GM23338 (cell line): Measurements from ENCODE around the gene TSR1. TPM values are rescaled to one million over a fixed set of nuclear protein-coding genes. Genes with fewer than 3 reads are reported as not detected.

Experiments
- ATAC-seq: fragments of 200-7000 bp; cut with Tn5 transposase; 3 replicates; pipeline ENCODE4 v1.9.1; 2020
- DNase-seq: peaks from one replicate; pipeline ENCODE4 v3.0.0-alpha.2; 2015; ENCODE audit warnings: low spot score
- H2AFZ ChIP-seq: fragments of 200-600 bp; sonication (generic); 2 replicates; pipeline ENCODE4 v1.8.0; 2016; ENCODE audit warnings: antibody characterized with exemption, mild to moderate bottlenecking, moderate library complexity
- H3F3A ChIP-seq: fragments of 200-600 bp; sonication (generic); replicated peaks from 2 replicates; pipeline ENCODE4 v1.8.0; 2017; ENCODE audit warnings: antibody characterized with exemption, mixed run types, low read depth
- H3K27ac ChIP-seq: fragments of 200-600 bp; sonication (generic); 2 replicates; pipeline ENCODE4 v1.6.1; 2016; ENCODE audit warnings: low read depth
- H3K27me3 ChIP-seq: fragments of 200-600 bp; sonication (generic); 2 replicates; pipeline ENCODE4 v1.8.0; 2016; ENCODE audit warnings: mild to moderate bottlenecking, mixed run types, moderate library complexity; ENCODE audit not compliant: insufficient read depth
- H3K36me3 ChIP-seq: fragments of 200-600 bp; sonication (generic); 2 replicates; pipeline ENCODE4 v1.8.0; 2016; ENCODE audit warnings: mild to moderate bottlenecking; ENCODE audit not compliant: insufficient read depth
- H3K4me1 ChIP-seq: fragments of 200-600 bp; sonication (generic); 2 replicates; pipeline ENCODE4 v1.8.0; 2016; ENCODE audit warnings: mild to moderate bottlenecking, moderate library complexity; ENCODE audit not compliant: insufficient read depth
- H3K4me2 ChIP-seq: fragments of 200-600 bp; sonication (generic); 2 replicates; pipeline ENCODE4 v1.7.1; 2017; ENCODE audit warnings: mixed run types
- H3K4me3 ChIP-seq: fragments of 200-600 bp; sonication (generic); 2 replicates; pipeline ENCODE4 v1.6.1; 2016; ENCODE audit warnings: mixed run types
- H3K79me2 ChIP-seq: fragments of 200-600 bp; sonication (generic); replicated peaks from 2 replicates; pipeline ENCODE4 v1.8.0; 2017; ENCODE audit warnings: mild to moderate bottlenecking; ENCODE audit not compliant: insufficient read depth
- H3K9me2 ChIP-seq: fragments of 200-600 bp; sonication (generic); 2 replicates; pipeline ENCODE4 v1.8.0; 2017; ENCODE audit not compliant: insufficient read depth
- H4K20me1 ChIP-seq: fragments of 200-600 bp; sonication (generic); replicated peaks from 2 replicates; pipeline ENCODE4 v1.8.0; 2017; ENCODE audit warnings: mild to moderate bottlenecking; ENCODE audit not compliant: insufficient read depth
- H3K27ac Mint-ChIP-seq: 2 replicates; pipeline ENCODE4 v1.8.0; 2020; ENCODE audit warnings: inconsistent platforms, mild to moderate bottlenecking, moderate library complexity, mixed read lengths
- H3K27me3 Mint-ChIP-seq: 3 replicates; pipeline ENCODE4 v1.8.0; 2022; ENCODE audit warnings: low read depth, mild to moderate bottlenecking, moderate library complexity, mixed read lengths, inconsistent platforms; ENCODE audit not compliant: insufficient read depth, poor library complexity
- H3K36me3 Mint-ChIP-seq: 3 replicates; pipeline ENCODE4 v1.8.0; 2021; ENCODE audit warnings: low read depth, mild to moderate bottlenecking, inconsistent platforms, moderate library complexity, mixed read lengths
- H3K4me1 Mint-ChIP-seq: 3 replicates; pipeline ENCODE4 v1.8.0; 2020; ENCODE audit warnings: mild to moderate bottlenecking, inconsistent platforms, mixed read lengths
- H3K4me3 Mint-ChIP-seq: 3 replicates; pipeline ENCODE4 v1.8.0; 2021; ENCODE audit warnings: moderate library complexity, mild to moderate bottlenecking, inconsistent platforms, mixed read lengths
- H3K9me3 Mint-ChIP-seq: 3 replicates; pipeline ENCODE4 v1.8.0; 2020; ENCODE audit warnings: moderate library complexity, mild to moderate bottlenecking, inconsistent platforms, mixed read lengths
- CREB1 ChIP-seq: fragments of 250-450 bp; sonication (Bioruptor Pico); IDR thresholded peaks from 2 replicates; pipeline ENCODE4 v1.5.0; 2020; ENCODE audit warnings: low read depth, mild to moderate bottlenecking, moderate library complexity
- CTCF ChIP-seq, 2 experiments: fragments of 200-600 bp in 1 of 2; sonication (generic) in 1 of 2; conservative IDR thresholded peaks; 2 replicates each; pipeline versions ENCODE4 v1.5.1 to v1.6.1; 2016 to 2017; ENCODE audit warnings: antibody characterized with exemption in 2 of 2, low read depth in 2 of 2, mild to moderate bottlenecking in 2 of 2, moderate library complexity in 1 of 2
- ETS1 ChIP-seq: IDR thresholded peaks from 2 replicates; pipeline ENCODE4 v1.6.1; 2016; ENCODE audit warnings: antibody characterized with exemption
- EZH2 ChIP-seq: fragments of 200-600 bp; sonication (generic); IDR thresholded peaks from one replicate; pipeline ENCODE4 v1.8.0; 2017; ENCODE audit warnings: antibody characterized with exemption, mild to moderate bottlenecking, low read depth; ENCODE audit not compliant: unreplicated experiment
- EZH2phosphoT487 ChIP-seq: fragments of 200-600 bp; sonication (generic); IDR thresholded peaks from one replicate; pipeline ENCODE4 v1.8.1; 2018; ENCODE audit warnings: antibody characterized with exemption; ENCODE audit not compliant: unreplicated experiment
- JUNB ChIP-seq: IDR thresholded peaks from one replicate; pipeline ENCODE4 v1.6.1; 2016; ENCODE audit warnings: antibody characterized with exemption; ENCODE audit not compliant: unreplicated experiment
- NANOG ChIP-seq: IDR thresholded peaks from 2 replicates; pipeline ENCODE4 v1.6.1; 2016; ENCODE audit warnings: antibody characterized with exemption, borderline replicate concordance
- POLR2AphosphoS5 ChIP-seq: IDR thresholded peaks from 2 replicates; pipeline ENCODE4 v1.6.1; 2016; ENCODE audit warnings: antibody characterized with exemption, low read depth
- REST ChIP-seq: IDR thresholded peaks from one replicate; pipeline ENCODE4 v1.6.1; 2018; ENCODE audit warnings: antibody characterized with exemption; ENCODE audit not compliant: unreplicated experiment
- STAT1 ChIP-seq: IDR thresholded peaks from one replicate; pipeline ENCODE4 v1.6.1; 2016; ENCODE audit warnings: antibody characterized with exemption; ENCODE audit not compliant: unreplicated experiment
- ZNF114 ChIP-seq: fragments of 250-450 bp; sonication (Bioruptor Pico); IDR thresholded peaks from 2 replicates; pipeline ENCODE4 v1.5.0; 2020; ENCODE audit warnings: mild to moderate bottlenecking, moderate library complexity
- ZNF331 ChIP-seq: fragments of 250-450 bp; sonication (Bioruptor Pico); IDR thresholded peaks from 2 replicates; pipeline ENCODE4 v1.5.0; 2020; ENCODE audit warnings: low read depth, mild to moderate bottlenecking, moderate library complexity
- ZNF462 ChIP-seq: fragments of 250-450 bp; sonication (Bioruptor Pico); IDR thresholded peaks from 2 replicates; pipeline ENCODE4 v1.5.0; 2020; ENCODE audit warnings: mild to moderate bottlenecking, moderate library complexity
- polyA plus RNA-seq: library from polyadenylated mRNA; unstranded; fragments of >200 nt; fragmentation: Nextera tagmentation; extraction: Ambion mirVana; gene quantifications from 2 replicates; pipeline ENCODE4 v1.2.1, GENCODE V29; 2016
- total RNA-seq: library from RNA; depleted of rRNA; stranded (reverse); fragments of >200 nt; shearing (Covaris generic); gene quantifications from 2 replicates; pipeline ENCODE4 v1.2.3, GENCODE V29; 2014

The TSR1 gene
- total and polyA plus RNA-seq, 2 experiments from 2014 or later: 36.9 to 108 TPM

- H3K27ac ChIP-seq: no peak overlapping the region
- H3K9me2 ChIP-seq: no peaks in the 10 kb centered on the region
- TF ChIP-seq EZH2 (no peak), POLR2AphosphoS5 (no peak), STAT1 (no peak), ETS1 (no peak), ZNF331 (CRISPR knock-in tag) (no peak), CTCF (conservative IDR thresholded peaks at IDR 0.05; ENCODE audit: low read depth in 2 of 2) (no peak), CREB1 (CRISPR knock-in tag) (no peak), ZNF114 (CRISPR knock-in tag) (no peak), ZNF462 (no peak), REST (no peak), NANOG (no peak), JUNB (no peak), EZH2phosphoT487 (no peak)
- H3F3A ChIP-seq: 0 out of 2 replicates have a peak, but pooled peaks cover 5% of the 10 kb centered on the region
- ATAC-seq (no peak), DNase-seq (no peak)
- no peak overlapping the region for H3K4me2 ChIP-seq
- no peaks in the 10 kb centered on the region for H3K4me1 ChIP-seq
- H2AFZ ChIP-seq: no peak overlapping the region
- Mint-ChIP-seq H3K27me3 (peaks cover 1% of the 10 kb centered on the region), H3K4me3 (no peak overlapping the region), H3K36me3 (peaks cover 55% of the 10 kb centered on the region), H3K4me1 (no peaks in the 10 kb centered on the region), H3K27ac (no peak overlapping the region), H3K9me3 (no peaks in the 10 kb centered on the region)
- no peaks in the 10 kb centered on the region for H3K27me3 ChIP-seq
- peaks cover 28% of the 10 kb centered on the region for H3K36me3 ChIP-seq
- no peak overlapping the region for H3K4me3 ChIP-seq
- peaks cover 11% of the 10 kb centered on the region for H3K79me2 ChIP-seq
- peaks cover 8% of the 10 kb centered on the region for H4K20me1 ChIP-seq
These were observed 46.3 kb downstream of the TSR1 start for GRCh38 chr17:2289878-2290478.
